ENCODE data around the gene MRPS25.

Gene MRPS25

GRCh38 chr3:15081960-15082664 lies 17.0 kb upstream of the MRPS25 start:
- no peaks in the 10 kb centered on the region for H4K20me1 ChIP-seq (ENCODE audit: insufficient read depth, low read length)

GRCh38 chr3:15079091-15079490 lies 14.0 kb upstream of the MRPS25 start:
- H3K4me1 ChIP-seq (ENCODE audit: insufficient read depth, low read length, severe bottlenecking), result no peaks in the 10 kb centered on the region
- H3K36me3 ChIP-seq (ENCODE audit: insufficient read depth, low read length), result peaks cover 87% of the 10 kb centered on the region

More at GRCh38 chr3:15081960-15082664, 17.0 kb upstream of the MRPS25 start:
- H3K4me2 ChIP-seq (ENCODE audit: low read length), result no peak overlapping the region
- no peak for TF ChIP-seq EZH2 (IDR thresholded peaks at IDR 0.05; ENCODE audit: borderline replicate concordance, low read length)
- TF ChIP-seq, protein P1, sequence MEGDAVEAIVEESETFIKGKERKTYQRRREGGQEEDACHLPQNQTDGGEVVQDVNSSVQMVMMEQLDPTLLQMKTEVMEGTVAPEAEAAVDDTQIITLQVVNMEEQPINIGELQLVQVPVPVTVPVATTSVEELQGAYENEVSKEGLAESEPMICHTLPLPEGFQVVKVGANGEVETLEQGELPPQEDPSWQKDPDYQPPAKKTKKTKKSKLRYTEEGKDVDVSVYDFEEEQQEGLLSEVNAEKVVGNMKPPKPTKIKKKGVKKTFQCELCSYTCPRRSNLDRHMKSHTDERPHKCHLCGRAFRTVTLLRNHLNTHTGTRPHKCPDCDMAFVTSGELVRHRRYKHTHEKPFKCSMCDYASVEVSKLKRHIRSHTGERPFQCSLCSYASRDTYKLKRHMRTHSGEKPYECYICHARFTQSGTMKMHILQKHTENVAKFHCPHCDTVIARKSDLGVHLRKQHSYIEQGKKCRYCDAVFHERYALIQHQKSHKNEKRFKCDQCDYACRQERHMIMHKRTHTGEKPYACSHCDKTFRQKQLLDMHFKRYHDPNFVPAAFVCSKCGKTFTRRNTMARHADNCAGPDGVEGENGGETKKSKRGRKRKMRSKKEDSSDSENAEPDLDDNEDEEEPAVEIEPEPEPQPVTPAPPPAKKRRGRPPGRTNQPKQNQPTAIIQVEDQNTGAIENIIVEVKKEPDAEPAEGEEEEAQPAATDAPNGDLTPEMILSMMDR (IDR thresholded peaks at IDR 0.05; ENCODE audit: low read length), result no peak
- peaks cover 81% of the 10 kb centered on the region for H3K36me3 ChIP-seq (ENCODE audit: insufficient read depth, low read length)
- H2AFZ ChIP-seq (ENCODE audit: low read length), result no peak overlapping the region
- H3K4me3 ChIP-seq (ENCODE audit: low read depth, low read length, poor library complexity, severe bottlenecking), result no peak overlapping the region
- no peaks in the 10 kb centered on the region for H3K9me3 ChIP-seq (ENCODE audit: low read length)
- H3K79me2 ChIP-seq (ENCODE audit: insufficient read depth, low read length), result no peaks in the 10 kb centered on the region
- H3K4me1 ChIP-seq (ENCODE audit: insufficient read depth, low read length, severe bottlenecking), result no peaks in the 10 kb centered on the region
- no peak overlapping the region for H3K27ac ChIP-seq (ENCODE audit: low read depth, low read length, poor library complexity, severe bottlenecking)
- no peak overlapping the region for H3K9ac ChIP-seq (ENCODE audit: low read length)
- no peaks in the 10 kb centered on the region for H3K27me3 ChIP-seq (ENCODE audit: insufficient read depth, low read length)
- no peaks in the 10 kb centered on the region for H3K9me2 ChIP-seq (ENCODE audit: low read depth, low read length)
- no peaks in the 10 kb centered on the region for H3F3A ChIP-seq (ENCODE audit: insufficient read depth, low read length)

DNA sequence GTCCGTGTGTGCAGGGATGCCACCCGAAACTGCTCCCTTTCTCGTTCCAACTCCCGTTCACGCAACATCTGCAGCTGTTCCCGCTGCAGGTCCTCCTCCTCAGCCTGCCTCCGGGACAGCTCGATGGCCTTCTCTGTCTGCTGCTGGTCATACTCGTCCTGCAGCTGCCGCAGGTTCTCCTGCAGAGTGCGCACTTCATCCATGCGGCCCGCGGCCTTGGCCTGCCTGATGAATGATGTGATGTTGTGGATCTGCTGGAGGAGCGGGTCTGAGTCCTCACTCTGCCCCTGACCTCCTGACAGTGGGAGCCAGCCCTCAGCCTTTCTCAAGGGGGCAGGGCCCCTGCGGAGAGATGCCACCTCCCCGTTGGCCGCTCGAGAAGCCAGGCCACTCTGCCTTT lies 9.4 kb upstream of the MRPS25 start:
- peaks cover 86% of the 10 kb centered on the region for H3K36me3 ChIP-seq (ENCODE audit: insufficient read depth, low read length)
- no peaks in the 10 kb centered on the region for H3K9me3 ChIP-seq (ENCODE audit: low read length)

More at GRCh38 chr3:15079091-15079490, 14.0 kb upstream of the MRPS25 start:
- no peak overlapping the region for H3K27ac ChIP-seq (ENCODE audit: low read depth, low read length, poor library complexity, severe bottlenecking)
- no peak overlapping the region for H3K4me2 ChIP-seq (ENCODE audit: low read length)
- H2AFZ ChIP-seq (ENCODE audit: low read length), result no peak overlapping the region
- no peaks in the 10 kb centered on the region for H3K9me2 ChIP-seq (ENCODE audit: low read depth, low read length)
- H3K9ac ChIP-seq (ENCODE audit: low read length), result no peak overlapping the region
- H3K27me3 ChIP-seq (ENCODE audit: insufficient read depth, low read length), result no peaks in the 10 kb centered on the region
- no peaks in the 10 kb centered on the region for H4K20me1 ChIP-seq (ENCODE audit: insufficient read depth, low read length)
- H3K4me3 ChIP-seq (ENCODE audit: low read depth, low read length, poor library complexity, severe bottlenecking), result no peak overlapping the region
- H3K9me3 ChIP-seq (ENCODE audit: low read length), result no peaks in the 10 kb centered on the region
- no peak for TF ChIP-seq EZH2 (IDR thresholded peaks at IDR 0.05; ENCODE audit: borderline replicate concordance, low read length)
- no peaks in the 10 kb centered on the region for H3K79me2 ChIP-seq (ENCODE audit: insufficient read depth, low read length)
- no peaks in the 10 kb centered on the region for H3F3A ChIP-seq (ENCODE audit: insufficient read depth, low read length)

More for the DNA sequence above, 9.4 kb upstream of the MRPS25 start:
- H3K9ac ChIP-seq (ENCODE audit: low read length), result no peak overlapping the region
- no peaks in the 10 kb centered on the region for H3K9me2 ChIP-seq (ENCODE audit: low read depth, low read length)
- no peaks in the 10 kb centered on the region for H3K79me2 ChIP-seq (ENCODE audit: insufficient read depth, low read length)
- no peaks in the 10 kb centered on the region for H3F3A ChIP-seq (ENCODE audit: insufficient read depth, low read length)
- H3K4me3 ChIP-seq (ENCODE audit: low read depth, low read length, poor library complexity, severe bottlenecking), result no peak overlapping the region
- no peaks in the 10 kb centered on the region for H3K4me1 ChIP-seq (ENCODE audit: insufficient read depth, low read length, severe bottlenecking)
- H3K4me2 ChIP-seq (ENCODE audit: low read length), result no peak overlapping the region
- H2AFZ ChIP-seq (ENCODE audit: low read length), result no peak overlapping the region
- no peak overlapping the region for H3K27ac ChIP-seq (ENCODE audit: low read depth, low read length, poor library complexity, severe bottlenecking)
- TF ChIP-seq, protein P1 (IDR thresholded peaks at IDR 0.05; ENCODE audit: low read length), result no peak
- TF ChIP-seq EZH2 (IDR thresholded peaks at IDR 0.05; ENCODE audit: borderline replicate concordance, low read length), result no peak
- H4K20me1 ChIP-seq (ENCODE audit: insufficient read depth, low read length), result no peaks in the 10 kb centered on the region
- no peaks in the 10 kb centered on the region for H3K27me3 ChIP-seq (ENCODE audit: insufficient read depth, low read length)
